GM23248 (cell line): ENCODE results near the gene PTP4A2. TPM values are rescaled to one million over a fixed set of nuclear protein-coding genes. Genes with fewer than 3 reads are reported as not detected.

Experiments
- DNase-seq: peaks from one replicate; pipeline ENCODE4 v3.0.0-alpha.2; 2015
- H2AFZ ChIP-seq: fragments of 200-600 bp; sonication (generic); 2 replicates; pipeline ENCODE4 v1.6.1; 2016; ENCODE audit warnings: antibody characterized with exemption
- H3F3A ChIP-seq: fragments of 200-600 bp; sonication (generic); 2 replicates; pipeline ENCODE4 v1.6.1; 2016; ENCODE audit warnings: mild to moderate bottlenecking, antibody characterized with exemption, mixed run types; ENCODE audit not compliant: insufficient read depth
- H3K27ac ChIP-seq: fragments of 200-600 bp; sonication (generic); 2 replicates; pipeline ENCODE4 v1.5.1; 2016; ENCODE audit warnings: mild to moderate bottlenecking
- H3K27me3 ChIP-seq: fragments of 200-600 bp; sonication (generic); replicated peaks from 2 replicates; pipeline ENCODE4 v1.6.1; 2016; ENCODE audit warnings: mild to moderate bottlenecking; ENCODE audit not compliant: insufficient read depth
- H3K36me3 ChIP-seq: fragments of 200-600 bp; sonication (generic); 2 replicates; pipeline ENCODE4 v1.6.1; 2016; ENCODE audit warnings: low read depth, mild to moderate bottlenecking
- H3K4me1 ChIP-seq: fragments of 200-600 bp; sonication (generic); 2 replicates; pipeline ENCODE4 v1.6.1; 2016; ENCODE audit warnings: mild to moderate bottlenecking; ENCODE audit not compliant: insufficient read depth
- H3K4me2 ChIP-seq: fragments of 200-600 bp; sonication (generic); one replicate; pipeline ENCODE4 v1.6.1; 2016; ENCODE audit warnings: mild to moderate bottlenecking; ENCODE audit not compliant: unreplicated experiment
- H3K4me3 ChIP-seq: fragments of 200-600 bp; sonication (generic); 2 replicates; pipeline ENCODE4 v1.5.1; 2016; ENCODE audit warnings: mild to moderate bottlenecking
- H3K79me2 ChIP-seq: fragments of 200-600 bp; sonication (generic); 2 replicates; pipeline ENCODE4 v1.6.1; 2016; ENCODE audit warnings: mild to moderate bottlenecking; ENCODE audit not compliant: insufficient read depth
- H3K9ac ChIP-seq: fragments of 200-600 bp; sonication (generic); 2 replicates; pipeline ENCODE4 v1.6.1; 2016; ENCODE audit warnings: mild to moderate bottlenecking
- H3K9me2 ChIP-seq: fragments of 200-600 bp; sonication (generic); 2 replicates; pipeline ENCODE4 v1.6.1; 2016; ENCODE audit warnings: mixed run types, mild to moderate bottlenecking, moderate library complexity; ENCODE audit not compliant: insufficient read depth
- H3K9me3 ChIP-seq: fragments of 200-600 bp; sonication (generic); one replicate; pipeline ENCODE4 v1.6.1; 2017; ENCODE audit warnings: low read depth
- H4K20me1 ChIP-seq: fragments of 200-600 bp; sonication (generic); 2 replicates; pipeline ENCODE4 v1.6.0; 2016; ENCODE audit not compliant: insufficient read depth
- EZH2 ChIP-seq: fragments of 200-600 bp; sonication (generic); IDR thresholded peaks from 2 replicates; pipeline ENCODE4 v1.6.1; 2018; ENCODE audit warnings: antibody characterized with exemption, mild to moderate bottlenecking; ENCODE audit not compliant: insufficient read depth, poor library complexity, severe bottlenecking
- EZH2phosphoT487 ChIP-seq: fragments of 200-600 bp; sonication (generic); IDR thresholded peaks from 2 replicates; pipeline ENCODE4 v1.6.1; 2018; ENCODE audit warnings: antibody characterized with exemption, moderate library complexity, mild to moderate bottlenecking, low read depth; ENCODE audit not compliant: insufficient read depth
- WGBS, 2 experiments: methylation state at CpG; one replicate each; pipeline ENCODE4 v1.1.6; 2015 to 2017; ENCODE audit warnings: low lambda C conversion rate in 2 of 2, low coverage in 1 of 2; ENCODE audit errors: missing lambda C conversion rate in 2 of 2; 5-methylcytosine and 5-hydroxymethylcytosine counted together
- in situ Hi-C: fragments of 300-500 bp; cut with MboI; formaldehyde crosslinking; loops from 2 replicates; pipeline ENCODE4 v1.15.0; 2020
- polyA plus RNA-seq: library from polyadenylated mRNA; unstranded; fragments of >200 nt; fragmentation: Nextera tagmentation; extraction: Ambion mirVana; gene quantifications from 2 replicates; pipeline ENCODE4 v1.2.1, GENCODE V29; 2016
- total RNA-seq: library from RNA; depleted of rRNA; stranded (reverse); fragments of >200 nt; shearing (Covaris generic); gene quantifications from 2 replicates; pipeline ENCODE4 v1.2.3, GENCODE V29; 2014

The PTP4A2 gene
- total and polyA plus RNA-seq, 2 experiments from 2014 or later, result 292 to 379 TPM

GRCh38 chr1:31869449-31869848 lies 68.7 kb downstream of the PTP4A2 start:
- in situ Hi-C loops, result no loop called here
- Histone ChIP-seq H3F3A (no peaks in the 10 kb centered on the region), H3K9me3 (no peaks in the 10 kb centered on the region), H3K4me1 (no peaks in the 10 kb centered on the region), H3K79me2 (no peaks in the 10 kb centered on the region), H3K4me3 (no peak overlapping the region), H3K27me3 (no peaks in the 10 kb centered on the region), H3K4me2 (no peak overlapping the region), H3K36me3 (no peaks in the 10 kb centered on the region), H3K9ac (no peak overlapping the region), H4K20me1 (no peaks in the 10 kb centered on the region), H3K9me2 (no peaks in the 10 kb centered on the region), H3K27ac (no peak overlapping the region), H2AFZ (no peak overlapping the region)
- DNase-seq, result no peak
- 50 to 51% methylated on average over 3 of the region's 3 CpGs for WGBS, 2 experiments
- TF ChIP-seq EZH2phosphoT487 (no peak), EZH2 (no peak)

GRCh38 chr1:31868862-31869261 lies 69.3 kb downstream of the PTP4A2 start:
- Histone ChIP-seq H3K9ac (no peak overlapping the region), H3K27ac (no peak overlapping the region), H3K27me3 (no peaks in the 10 kb centered on the region), H4K20me1 (no peaks in the 10 kb centered on the region), H3K4me3 (no peak overlapping the region), H3K4me1 (no peaks in the 10 kb centered on the region), H2AFZ (no peak overlapping the region), H3K9me3 (no peaks in the 10 kb centered on the region), H3F3A (no peaks in the 10 kb centered on the region), H3K9me2 (no peaks in the 10 kb centered on the region), H3K36me3 (no peaks in the 10 kb centered on the region), H3K4me2 (no peak overlapping the region), H3K79me2 (no peaks in the 10 kb centered on the region)
- WGBS, 2 experiments, result 94 to 99% methylated on average over 3 of the region's 3 CpGs
- no peak for DNase-seq
- TF ChIP-seq EZH2phosphoT487 (no peak), EZH2 (no peak)
- in situ Hi-C loops, result no loop called here

- Histone ChIP-seq H3K27me3 (no peaks in the 10 kb centered on the region), H4K20me1 (no peaks in the 10 kb centered on the region), H3K27ac (no peak overlapping the region), H3F3A (no peaks in the 10 kb centered on the region), H3K79me2 (no peaks in the 10 kb centered on the region), H3K36me3 (no peaks in the 10 kb centered on the region), H3K4me1 (no peaks in the 10 kb centered on the region), H2AFZ (no peak overlapping the region), H3K4me3 (no peak overlapping the region), H3K9ac (no peak overlapping the region), H3K9me2 (no peaks in the 10 kb centered on the region), H3K9me3 (no peaks in the 10 kb centered on the region), H3K4me2 (no peak overlapping the region)
- TF ChIP-seq EZH2 (no peak), EZH2phosphoT487 (no peak)
- no peak for DNase-seq
- WGBS, 2 experiments, result 52 to 54% methylated on average over 7 of the region's 7 CpGs
- in situ Hi-C loops, result no loop called here
These were observed 70.6 kb downstream of the PTP4A2 start for GRCh38 chr1:31867546-31867945.

- Histone ChIP-seq H3K79me2 (no peaks in the 10 kb centered on the region), H2AFZ (no peak overlapping the region), H3K4me2 (no peak overlapping the region), H3K4me3 (no peak overlapping the region), H3F3A (no peaks in the 10 kb centered on the region), H3K9me2 (no peaks in the 10 kb centered on the region), H3K36me3 (no peaks in the 10 kb centered on the region), H4K20me1 (no peaks in the 10 kb centered on the region), H3K9me3 (no peaks in the 10 kb centered on the region), H3K9ac (no peak overlapping the region), H3K27ac (no peak overlapping the region), H3K27me3 (no peaks in the 10 kb centered on the region), H3K4me1 (no peaks in the 10 kb centered on the region)
- WGBS, 2 experiments, result 56 to 59% methylated on average over 5 of the region's 5 CpGs
- in situ Hi-C loops, result no loop called here
- TF ChIP-seq EZH2 (no peak), EZH2phosphoT487 (no peak)
- no peak for DNase-seq
These were observed 71.6 kb downstream of the PTP4A2 start for GRCh38 chr1:31866450-31867032.
